Measurements from ENCODE around the gene DIRAS1. TPM values are rescaled to one million over a fixed set of nuclear protein-coding genes. Genes with fewer than 3 reads are reported as not detected.
A peak's percentile ranks its signal among the peaks of the same experiment; 100 is the strongest.

DIRAS1 gene
- total RNA-seq: 10 to 100 TPM in 1 of 4 donors, 1 to 10 TPM in 2, under 1 TPM in 1; 0.18 to 23.1 (median 1.4) TPM

GRCh38 chr19:2720777-2721569, at the start of gene DIRAS1:
Gene DIRAS1 (minus strand): TSS chr19:2721372. CDS start chr19:2717806, 3,566 bp downstream.
- Histone ChIP-seq H3K9me3 (no peaks in the 10 kb centered on the region), H3K36me3 (no peaks in the 10 kb centered on the region), H3K4me1 (peaks cover 0 to 21% (median 14%) of the 10 kb centered on the region in 4 donors), H3K27ac (peak within 1 kb of the TSS in 1 of 4 donors; percentile 25), H3K27me3 (peaks cover 0 to 13% of the 10 kb centered on the region in 2 donors), H3K4me3 (peak within 1 kb of the TSS; percentile 17 to 56 (median 38))
- DNase-seq: no peak
- TF ChIP-seq CTCF (IDR thresholded peaks at IDR 0.05): no peak
- TF ChIP-seq POLR2A (IDR thresholded peaks at IDR 0.05): no peak

GRCh38 chr19:2770055-2771013, 49.2 kb upstream of the DIRAS1 start:
- H3K36me3 ChIP-seq: peaks cover 0 to 30% (median 0%) of the 10 kb centered on the region in 3 donors
- peaks cover 0 to 20% (median 4%) of the 10 kb centered on the region in 4 donors for H3K4me1 ChIP-seq
- H3K27me3 ChIP-seq: no peaks in the 10 kb centered on the region
- no peak overlapping the region for H3K4me3 ChIP-seq
- H3K9me3 ChIP-seq: no peaks in the 10 kb centered on the region
- peak overlapping the region in 2 of 4 donors; percentile 33 to 63 for H3K27ac ChIP-seq
- DNase-seq: no peak
- no peak for TF ChIP-seq CTCF (IDR thresholded peaks at IDR 0.05)
- TF ChIP-seq POLR2A (IDR thresholded peaks at IDR 0.05): no peak

GRCh38 chr19:2769218-2769617, 48.0 kb upstream of the DIRAS1 start:
- no peaks in the 10 kb centered on the region for H3K27me3 ChIP-seq
- H3K4me1 ChIP-seq: peaks cover 0 to 10% (median 0%) of the 10 kb centered on the region in 4 donors
- H3K27ac ChIP-seq: no peak overlapping the region
- H3K36me3 ChIP-seq: peaks cover 0 to 41% (median 0%) of the 10 kb centered on the region in 3 donors
- no peaks in the 10 kb centered on the region for H3K9me3 ChIP-seq
- H3K4me3 ChIP-seq: no peak overlapping the region
- no peak for DNase-seq
- no peak for TF ChIP-seq POLR2A (IDR thresholded peaks at IDR 0.05)
- no peak for TF ChIP-seq CTCF (IDR thresholded peaks at IDR 0.05)

GRCh38 chr19:2768365-2769132, 47.4 kb upstream of the DIRAS1 start:
- Histone ChIP-seq H3K27me3 (no peaks in the 10 kb centered on the region), H3K4me3 (no peak overlapping the region), H3K27ac (no peak overlapping the region), H3K4me1 (peaks cover 0 to 10% (median 0%) of the 10 kb centered on the region in 4 donors), H3K9me3 (no peaks in the 10 kb centered on the region), H3K36me3 (peaks cover 0 to 46% (median 0%) of the 10 kb centered on the region in 3 donors)
- no peak for DNase-seq
- no peak for TF ChIP-seq CTCF (IDR thresholded peaks at IDR 0.05)

- Histone ChIP-seq H3K9me3 (no peaks in the 10 kb centered on the region), H3K4me1 (peaks cover 0 to 10% (median 0%) of the 10 kb centered on the region in 4 donors), H3K27ac (no peak overlapping the region), H3K27me3 (no peaks in the 10 kb centered on the region), H3K36me3 (peaks cover 0 to 54% (median 0%) of the 10 kb centered on the region in 3 donors), H3K4me3 (no peak overlapping the region)
- TF ChIP-seq POLR2A (IDR thresholded peaks at IDR 0.05) (no peak), CTCF (IDR thresholded peaks at IDR 0.05) (no peak)
- DNase-seq: peak in 1 of 3 donors; percentile 27
These were observed 46.5 kb upstream of the DIRAS1 start for GRCh38 chr19:2767688-2768087.
